Measurements from ENCODE around the gene DEPDC1B.

- TF ChIP-seq CTCF (IDR thresholded peaks at IDR 0.05) (peak in 1 of 5 experiments; percentile 9), POLR2AphosphoS5 (IDR thresholded peaks at IDR 0.05) (peak; percentile 35 to 77 (median 40)), POLR2A (IDR thresholded peaks at IDR 0.05) (peak; percentile 38), EP300 (IDR thresholded peaks at IDR 0.05; ENCODE audit: low read depth) (no peak)
These were observed at the start of gene DEPDC1B for GRCh38 chr5:60699609-60700415.
